ENCODE results near the gene LCAT.
A peak's percentile ranks its signal among the peaks of the same experiment; 100 is the strongest.

The LCAT gene

DNA sequence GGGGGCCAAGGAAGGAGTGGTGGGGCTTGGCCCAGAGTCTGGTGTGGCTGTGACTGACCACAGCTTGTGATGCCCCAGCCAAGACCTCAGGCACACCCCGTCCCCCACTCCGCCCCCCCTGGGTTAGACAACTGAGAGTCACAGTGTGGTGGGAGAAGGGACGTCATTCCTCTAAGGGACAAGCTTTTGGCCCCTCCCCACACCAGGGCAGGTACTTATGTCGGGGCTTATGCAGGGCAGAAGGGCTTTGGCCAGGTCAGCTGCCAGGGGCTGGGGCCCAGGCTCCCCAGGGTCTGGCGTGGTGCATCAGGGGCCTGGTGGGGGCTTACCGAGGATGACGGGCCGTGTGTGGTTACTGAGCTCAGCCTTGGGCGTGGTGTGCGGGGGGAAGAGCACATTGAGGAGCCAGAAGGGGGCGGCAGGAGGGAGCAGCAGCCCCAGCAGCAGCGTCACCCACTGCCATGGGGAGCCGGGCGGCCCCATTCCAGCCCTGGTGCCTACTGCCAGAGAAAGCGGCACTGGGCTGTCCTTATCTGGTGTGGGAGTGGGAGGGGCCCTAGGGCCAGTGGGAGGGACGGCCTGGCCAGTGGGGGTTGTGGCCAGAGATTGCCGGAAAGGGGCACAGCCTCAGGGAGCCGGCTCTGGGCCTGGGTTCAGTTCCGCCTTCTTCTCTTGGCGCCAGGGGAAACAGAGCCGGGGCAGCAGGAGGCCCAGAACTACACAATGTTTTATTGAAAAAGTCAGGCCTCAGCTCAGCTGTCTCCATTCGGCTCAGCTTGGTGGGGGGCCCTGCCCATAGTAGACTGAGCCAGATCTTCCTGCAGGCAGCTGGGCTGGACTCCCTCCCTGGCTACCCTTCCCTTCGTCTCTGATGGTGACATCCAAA is at the start of gene LCAT:
Gene LCAT, minus strand, starts transcription at position 502 of the 886 bp plus-strand sequence. Its CDS starts 19 bp downstream, at position 483.
- no peak within 1 kb of the TSS for H3K27ac ChIP-seq
- TF ChIP-seq ZFX (IDR thresholded peaks at IDR 0.05; ENCODE audit: borderline replicate concordance) = no peak
- no peak for TF ChIP-seq CTCF (IDR thresholded peaks at IDR 0.05)

DNA sequence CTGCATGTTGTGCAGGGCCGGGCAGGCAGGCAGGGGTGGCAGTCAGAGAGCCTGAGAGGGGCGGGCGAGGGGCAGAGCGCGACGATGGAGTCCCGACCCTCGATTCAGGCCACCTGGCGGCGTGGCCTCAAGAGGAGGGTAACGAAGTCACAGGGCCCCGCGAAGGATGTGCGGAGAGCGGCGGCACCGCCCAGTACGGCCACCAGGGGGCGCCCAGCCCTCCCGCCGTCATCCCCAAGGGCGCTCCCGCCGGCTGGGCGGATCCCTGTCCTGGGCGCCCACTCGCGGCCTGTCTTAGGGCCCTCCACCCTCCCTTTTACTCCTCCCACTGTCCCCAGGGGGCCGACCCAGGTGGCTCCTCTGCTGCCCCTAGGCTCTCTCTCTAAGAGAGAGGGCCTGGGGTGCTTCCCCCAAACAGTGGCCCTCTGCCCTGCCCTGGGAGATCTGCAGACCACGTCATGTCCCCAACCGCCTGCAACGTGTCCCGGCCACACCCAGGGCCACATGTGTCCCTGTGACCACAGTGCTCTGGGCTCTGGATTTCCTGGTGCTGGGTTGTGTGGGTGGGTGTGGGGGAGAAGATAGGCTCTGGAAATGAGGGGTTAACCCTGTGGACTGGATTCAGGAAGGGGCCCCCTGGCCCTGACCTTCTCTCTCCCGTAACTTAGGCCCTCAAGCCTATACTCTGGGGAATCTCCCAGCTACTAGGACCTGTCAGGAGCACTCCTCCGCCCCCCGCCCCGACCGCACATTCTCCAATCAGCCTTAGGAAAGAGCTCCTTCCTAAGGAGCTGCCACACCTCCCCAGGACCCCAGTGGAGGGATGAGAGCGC is 49.5 kb upstream of the LCAT start:
- no peak for TF ChIP-seq ZFX (IDR thresholded peaks at IDR 0.05; ENCODE audit: borderline replicate concordance)
- TF ChIP-seq CTCF (IDR thresholded peaks at IDR 0.05) = peak; percentile 99
- H3K27ac ChIP-seq = no peak overlapping the region

DNA sequence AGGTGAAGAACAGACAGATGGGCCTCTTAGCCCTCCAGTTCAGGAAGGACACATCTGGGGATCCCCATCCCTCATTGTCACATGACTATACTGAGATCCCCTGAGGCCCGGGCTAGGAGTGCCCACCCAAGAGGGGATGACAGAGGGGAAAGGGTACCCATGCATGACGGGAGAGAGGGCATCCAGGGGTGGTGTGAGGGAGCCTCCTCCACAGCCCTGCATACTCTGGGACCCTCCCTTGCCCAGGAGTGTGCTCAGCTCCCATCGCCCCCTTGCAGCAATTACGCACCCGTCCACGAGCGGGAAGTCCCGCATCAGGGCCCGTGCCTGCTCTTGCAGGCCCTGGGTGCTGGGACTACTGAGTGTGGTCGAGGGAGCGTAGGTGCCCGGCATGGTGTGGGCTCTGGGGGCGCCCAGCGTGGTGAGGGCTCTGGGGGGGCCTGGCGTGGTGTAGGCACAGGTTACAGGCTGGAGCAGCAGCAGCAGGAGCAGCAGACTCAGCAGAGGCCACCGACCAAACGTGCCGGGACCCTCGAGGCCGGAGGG is 48.8 kb upstream of the LCAT start:
- TF ChIP-seq ZFX (IDR thresholded peaks at IDR 0.05; ENCODE audit: borderline replicate concordance) (no peak), CTCF (IDR thresholded peaks at IDR 0.05) (no peak)
- no peak overlapping the region for H3K27ac ChIP-seq

DNA sequence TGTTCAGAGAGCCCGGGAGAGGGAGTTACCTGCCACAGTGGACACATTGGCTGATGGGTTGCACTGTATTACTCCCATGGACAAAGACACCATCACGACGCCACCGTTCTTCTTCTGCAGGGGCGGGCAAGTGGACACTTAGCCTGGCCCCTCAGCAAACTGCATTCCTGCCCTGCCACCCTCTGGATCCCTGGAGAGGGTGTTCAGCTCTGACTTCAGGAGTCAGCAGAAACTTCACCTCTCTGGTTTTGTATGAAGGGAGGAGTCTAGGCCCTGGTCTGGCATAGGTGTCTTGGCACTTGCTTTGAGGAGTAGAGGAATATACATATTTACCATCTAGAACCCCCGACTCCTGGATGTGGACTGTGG is 46.1 kb upstream of the LCAT start:
- TF ChIP-seq CTCF (IDR thresholded peaks at IDR 0.05) (no peak), ZFX (IDR thresholded peaks at IDR 0.05; ENCODE audit: borderline replicate concordance) (no peak)
- H3K27ac ChIP-seq = no peak overlapping the region

- TF ChIP-seq CTCF (IDR thresholded peaks at IDR 0.05) (no peak), ZFX (IDR thresholded peaks at IDR 0.05; ENCODE audit: borderline replicate concordance) (no peak)
- H3K27ac ChIP-seq = no peak overlapping the region
Observed at GRCh38 chr16:67989322-67990017, 45.5 kb upstream of the LCAT start.

DNA sequence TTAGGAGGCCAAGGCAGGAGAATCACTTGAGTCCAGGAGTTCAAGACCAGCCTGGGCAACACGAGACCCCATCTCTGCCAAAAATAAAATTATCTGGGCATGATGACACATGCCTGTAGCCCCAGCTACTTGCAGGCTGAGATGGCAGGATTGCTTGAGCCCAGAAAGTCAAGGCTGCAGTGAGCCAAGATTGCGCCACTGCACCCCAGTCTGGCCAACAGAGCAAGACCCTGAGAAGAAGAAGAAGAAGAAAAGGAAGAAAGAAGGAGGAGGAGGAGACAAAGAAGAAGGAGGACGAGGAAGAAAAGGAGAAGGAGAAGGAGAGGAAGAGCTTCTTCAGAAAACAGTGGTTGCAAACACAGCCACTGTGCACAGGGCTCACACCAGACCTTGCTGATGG is 44.8 kb upstream of the LCAT start:
- H3K27ac ChIP-seq = no peak overlapping the region
- TF ChIP-seq CTCF (IDR thresholded peaks at IDR 0.05) = no peak
